Testis (tissue), 3 donors: ENCODE results near the gene DPH6. TPM values are rescaled to one million over a fixed set of nuclear protein-coding genes. Genes with fewer than 3 reads are reported as not detected.

ENCODE experiments used
- DNase-seq: peaks from one replicate; pipeline ENCODE4 v3.0.0-alpha.2; 2019
- H3K27ac ChIP-seq, 2 donors: fragments of 200-600 bp; sonication (generic); one replicate each; pipeline ENCODE4 v1.5.1; 2019
- H3K27me3 ChIP-seq: fragments of 200-600 bp; sonication (generic); one replicate; pipeline ENCODE4 v1.5.1; 2019
- H3K36me3 ChIP-seq: fragments of 200-600 bp; sonication (generic); one replicate; pipeline ENCODE4 v1.5.1; 2017; ENCODE audit warnings: low read depth; ENCODE audit errors: missing control alignments
- H3K4me1 ChIP-seq: fragments of 200-600 bp; sonication (generic); one replicate; pipeline ENCODE4 v1.5.1; 2019
- H3K4me3 ChIP-seq, 2 donors: fragments of 200-600 bp; sonication (generic); one replicate each; pipeline ENCODE4 v1.5.1; 2017 to 2019
- H3K9me3 ChIP-seq: fragments of 200-600 bp; sonication (generic); one replicate; pipeline ENCODE4 v1.5.1; 2017
- CTCF ChIP-seq, 3 experiments: fragments of 450-650 bp in 2 of 3; fragments of 200-600 bp in 1 of 3; sonication (generic) in 1 of 3; IDR thresholded peaks; one replicate each; pipeline ENCODE4 v1.5.1; 2016 to 2019; ENCODE audit warnings: antibody characterized with exemption in 3 of 3, mild to moderate bottlenecking in 2 of 3, moderate library complexity in 1 of 3
- POLR2A ChIP-seq: fragments of 450-650 bp; IDR thresholded peaks from one replicate; pipeline ENCODE4 v1.6.1; 2017; ENCODE audit warnings: antibody characterized with exemption, mild to moderate bottlenecking, moderate library complexity
- WGBS, 2 donors: methylation state at CpG; one replicate each; pipeline ENCODE4 v1.1.5; 2018; 5-methylcytosine and 5-hydroxymethylcytosine counted together
- intact Hi-C: fragments of 100-400 bp; cut with DNase I; formaldehyde crosslinking; loops from one replicate; pipeline ENCODE4 v1.15.1; 2023; ENCODE audit warnings: low total_unique reads
- polyA plus RNA-seq: library from polyadenylated mRNA; stranded (reverse); fragments of 350-450 nt; fragmentation: Illumina TruSeq; extraction: RNeasy Lipid Tissue Mini Kit (QIAGEN cat#74804); gene quantifications from one replicate; pipeline ENCODE4 v1.2.3, GENCODE V29; 2014; ENCODE audit warnings: low read depth, low replicate concordance; ENCODE audit not compliant: insufficient read depth
- total RNA-seq, 2 donors: library from RNA; depleted of rRNA; stranded (reverse); fragments of >200 nt; gene quantifications; one replicate each; pipeline ENCODE4 v1.2.3, GENCODE V29; 2016

DPH6 gene
- total and polyA plus RNA-seq, 3 donors from 2014 or later, result 11.6 to 37.2 (median 30.8) TPM

DNA sequence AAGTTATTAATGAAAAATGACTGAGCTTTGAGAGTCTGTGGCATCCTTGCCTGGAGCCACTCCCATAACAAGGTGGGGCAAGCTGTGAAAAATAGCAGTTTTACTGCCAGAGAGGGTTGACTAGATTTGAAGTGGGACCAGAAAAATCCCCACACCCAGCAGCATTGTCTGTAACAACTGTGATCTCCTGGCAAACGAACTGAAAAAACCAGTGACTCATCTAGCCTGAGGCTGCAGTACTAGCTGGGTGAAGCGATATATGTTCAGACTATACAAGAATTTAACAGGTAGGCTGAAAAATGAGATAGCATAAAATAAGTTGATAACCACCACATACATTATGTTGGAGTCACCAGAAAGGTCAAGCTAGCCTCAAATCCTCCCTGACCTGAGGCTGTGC is 64.0 kb downstream of the DPH6 start:
- intact Hi-C loops, result no loop called here
- 71 to 88% methylated on average over 2 of the region's 2 CpGs for WGBS, 2 donors

GRCh38 chr15:35481064-35481463 is 64.9 kb downstream of the DPH6 start:
- no peaks in the 10 kb centered on the region for H3K4me1 ChIP-seq
- intact Hi-C loops, result no loop called here
- no peak for TF ChIP-seq POLR2A
- TF ChIP-seq CTCF (IDR thresholded peaks at IDR 0.05), result no peak

More for the DNA sequence above, 64.0 kb downstream of the DPH6 start:
- DNase-seq, result no peak
- H3K36me3 ChIP-seq, result no peaks in the 10 kb centered on the region
- H3K4me3 ChIP-seq, result no peak overlapping the region
- no peaks in the 10 kb centered on the region for H3K27me3 ChIP-seq
- no peak overlapping the region for H3K27ac ChIP-seq
- H3K4me1 ChIP-seq, result no peaks in the 10 kb centered on the region
- TF ChIP-seq POLR2A, result no peak
- no peak for TF ChIP-seq CTCF (IDR thresholded peaks at IDR 0.05)
- no peaks in the 10 kb centered on the region for H3K9me3 ChIP-seq

GRCh38 chr15:35479423-35479822 is 66.5 kb downstream of the DPH6 start:
- TF ChIP-seq POLR2A (no peak), CTCF (IDR thresholded peaks at IDR 0.05) (no peak)
- 83 to 84% methylated on average over 1 of the region's 1 CpG for WGBS, 2 donors
- Histone ChIP-seq H3K27me3 (no peaks in the 10 kb centered on the region), H3K4me3 (no peak overlapping the region), H3K4me1 (no peaks in the 10 kb centered on the region), H3K27ac (no peak overlapping the region), H3K9me3 (no peaks in the 10 kb centered on the region), H3K36me3 (no peaks in the 10 kb centered on the region)
- no peak for DNase-seq
- intact Hi-C loops, result no loop called here

More at GRCh38 chr15:35481064-35481463, 64.9 kb downstream of the DPH6 start:
- H3K27me3 ChIP-seq, result no peaks in the 10 kb centered on the region
- H3K4me3 ChIP-seq, result no peak overlapping the region
- H3K36me3 ChIP-seq, result no peaks in the 10 kb centered on the region
- H3K27ac ChIP-seq, result no peak overlapping the region
- no peaks in the 10 kb centered on the region for H3K9me3 ChIP-seq
- WGBS, 2 donors, result 93 to 100% methylated on average over 1 of the region's 1 CpG
- DNase-seq, result no peak

DNA sequence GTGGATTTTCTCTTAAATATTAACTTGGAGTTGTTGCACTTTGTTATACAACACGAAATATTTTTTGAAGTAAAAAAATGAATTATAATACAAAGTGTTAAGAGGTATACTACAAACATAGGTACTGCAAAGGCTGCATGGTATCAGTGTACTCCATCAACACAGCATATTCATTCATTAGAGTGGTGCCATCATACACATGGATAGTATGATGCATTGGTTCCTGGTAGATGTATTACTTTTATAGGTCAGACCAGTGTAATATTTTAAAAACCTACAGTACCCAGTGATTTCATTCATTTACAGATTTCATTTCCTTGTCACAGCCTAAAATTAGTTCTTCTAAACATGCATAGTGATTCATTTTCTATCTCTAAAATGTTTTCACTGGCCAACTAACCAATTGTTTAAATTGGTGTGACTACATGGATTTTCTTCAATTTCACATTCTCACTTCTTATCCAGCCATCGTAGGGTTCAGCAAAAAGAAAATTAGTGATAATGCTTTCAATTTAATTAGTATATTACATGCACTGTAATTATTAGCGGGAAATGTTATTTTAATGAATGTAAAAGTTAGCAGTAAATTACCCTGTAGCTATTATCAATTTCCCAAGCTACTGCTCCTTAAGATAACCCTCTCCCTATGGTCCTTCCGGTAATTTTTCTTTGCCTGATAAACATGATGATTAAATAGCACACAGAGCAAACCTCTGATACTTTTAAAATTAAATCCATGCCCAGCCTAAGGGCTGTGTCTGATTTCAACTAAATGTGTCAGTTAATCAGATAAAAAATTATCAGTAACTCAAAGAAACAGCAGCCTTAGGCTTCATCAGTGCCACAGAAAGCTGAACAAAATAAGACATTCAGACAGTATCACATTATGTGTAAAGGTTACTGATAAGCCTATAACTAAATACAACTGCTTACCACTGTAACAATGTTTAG is 68.4 kb downstream of the DPH6 start:
- intact Hi-C loops, result no loop called here
- no peak for TF ChIP-seq CTCF (IDR thresholded peaks at IDR 0.05)
- no peak for TF ChIP-seq POLR2A
- WGBS, 2 donors, result 79 to 83% methylated on average over 4 of the region's 4 CpGs
- no peak for DNase-seq
- H3K4me3 ChIP-seq, result no peak overlapping the region
- H3K4me1 ChIP-seq, result no peaks in the 10 kb centered on the region
- no peak overlapping the region for H3K27ac ChIP-seq
- no peaks in the 10 kb centered on the region for H3K27me3 ChIP-seq
- no peaks in the 10 kb centered on the region for H3K36me3 ChIP-seq
- H3K9me3 ChIP-seq, result no peaks in the 10 kb centered on the region

GRCh38 chr15:35471024-35471423 is 74.9 kb downstream of the DPH6 start:
- intact Hi-C loops, result no loop called here
- TF ChIP-seq POLR2A, result no peak
- TF ChIP-seq CTCF (IDR thresholded peaks at IDR 0.05), result no peak
- no peaks in the 10 kb centered on the region for H3K9me3 ChIP-seq
- no peak for DNase-seq
- H3K36me3 ChIP-seq, result no peaks in the 10 kb centered on the region
- H3K27ac ChIP-seq, result no peak overlapping the region
- H3K4me1 ChIP-seq, result no peaks in the 10 kb centered on the region
- no peak overlapping the region for H3K4me3 ChIP-seq
- H3K27me3 ChIP-seq, result no peaks in the 10 kb centered on the region
